ENCODE data around the gene DIP2C. TPM values are rescaled to one million over a fixed set of nuclear protein-coding genes. Genes with fewer than 3 reads are reported as not detected.

DIP2C gene
- total RNA-seq, 1 donor from 2014 or later: 10.1 TPM

GRCh38 chr10:631266-631665 is 58.2 kb downstream of the DIP2C start:
- Histone ChIP-seq H3K4me2 (no peak overlapping the region), H3K27ac (no peak overlapping the region), H3K9me3 (ENCODE audit: low read depth) (no peaks in the 10 kb centered on the region), H3K4me1 (peaks cover 17% of the 10 kb centered on the region), H2AFZ (replicated peaks) (no peak overlapping the region), H3K9ac (no peak overlapping the region), H3K36me3 (no peaks in the 10 kb centered on the region), H3K4me3 (no peak overlapping the region), H4K20me1 (ENCODE audit: low read depth) (peaks cover 60% of the 10 kb centered on the region), H3K27me3 (no peaks in the 10 kb centered on the region), H3F3A (ENCODE audit: low read depth) (peaks cover 3% of the 10 kb centered on the region), H3K79me2 (ENCODE audit: low read depth) (peaks cover 80% of the 10 kb centered on the region)
- H3K4me3 Mint-ChIP-seq: no peak overlapping the region
- TF ChIP-seq EZH2phosphoT487 (IDR thresholded peaks at IDR 0.05) (no peak), EZH2 (IDR thresholded peaks at IDR 0.05) (no peak), CTCF (IDR thresholded peaks at IDR 0.05) (no peak)
- no peak for DNase-seq (ENCODE audit: low spot score)
- H3K36me3 Mint-ChIP-seq: peaks cover 29% of the 10 kb centered on the region
- peaks cover 19% of the 10 kb centered on the region for H3K4me1 Mint-ChIP-seq
- peaks cover 6% of the 10 kb centered on the region for H3K27me3 Mint-ChIP-seq (ENCODE audit: insufficient read depth, low read depth)
- H3K9me3 Mint-ChIP-seq: peaks cover 8% of the 10 kb centered on the region
- no peak overlapping the region for H3K27ac Mint-ChIP-seq

GRCh38 chr10:630581-631073 is 58.8 kb downstream of the DIP2C start:
- no peak for DNase-seq (ENCODE audit: low spot score)
- H3K27ac ChIP-seq: no peak overlapping the region
- Mint-ChIP-seq H3K27me3 (ENCODE audit: insufficient read depth, low read depth) (peaks cover 9% of the 10 kb centered on the region), H3K4me1 (peaks cover 24% of the 10 kb centered on the region), H3K27ac (no peak overlapping the region), H3K4me3 (no peak overlapping the region), H3K36me3 (peaks cover 29% of the 10 kb centered on the region), H3K9me3 (peaks cover 8% of the 10 kb centered on the region)
- H3K79me2 ChIP-seq (ENCODE audit: low read depth): peaks cover 77% of the 10 kb centered on the region
- H3K36me3 ChIP-seq: no peaks in the 10 kb centered on the region
- H3F3A ChIP-seq (ENCODE audit: low read depth): peaks cover 9% of the 10 kb centered on the region
- peaks cover 61% of the 10 kb centered on the region for H4K20me1 ChIP-seq (ENCODE audit: low read depth)
- no peaks in the 10 kb centered on the region for H3K27me3 ChIP-seq
- H2AFZ ChIP-seq (replicated peaks): no peak overlapping the region
- H3K4me3 ChIP-seq: no peak overlapping the region
- H3K9me3 ChIP-seq (ENCODE audit: low read depth): no peaks in the 10 kb centered on the region
- H3K9ac ChIP-seq: no peak overlapping the region
- no peak overlapping the region for H3K4me2 ChIP-seq
- peaks cover 23% of the 10 kb centered on the region for H3K4me1 ChIP-seq
- TF ChIP-seq CTCF (IDR thresholded peaks at IDR 0.05) (no peak), EZH2phosphoT487 (IDR thresholded peaks at IDR 0.05) (no peak), EZH2 (IDR thresholded peaks at IDR 0.05) (no peak)

GRCh38 chr10:629186-629998 is 60.1 kb downstream of the DIP2C start:
- H3K27ac ChIP-seq: no peak overlapping the region
- Mint-ChIP-seq H3K27me3 (ENCODE audit: insufficient read depth, low read depth) (peaks cover 9% of the 10 kb centered on the region), H3K27ac (no peak overlapping the region), H3K4me3 (no peak overlapping the region), H3K4me1 (peaks cover 29% of the 10 kb centered on the region), H3K9me3 (peaks cover 5% of the 10 kb centered on the region), H3K36me3 (peaks cover 25% of the 10 kb centered on the region)
- no peak overlapping the region for H3K9ac ChIP-seq
- H3K4me2 ChIP-seq: no peak overlapping the region
- no peaks in the 10 kb centered on the region for H3K9me3 ChIP-seq (ENCODE audit: low read depth)
- peaks cover 72% of the 10 kb centered on the region for H3K79me2 ChIP-seq (ENCODE audit: low read depth)
- no peak for DNase-seq (ENCODE audit: low spot score)
- no peaks in the 10 kb centered on the region for H3K27me3 ChIP-seq
- H4K20me1 ChIP-seq (ENCODE audit: low read depth): peaks cover 64% of the 10 kb centered on the region
- peaks cover 36% of the 10 kb centered on the region for H3K4me1 ChIP-seq
- no peaks in the 10 kb centered on the region for H3K36me3 ChIP-seq
- no peak overlapping the region for H3K4me3 ChIP-seq
- TF ChIP-seq CTCF (IDR thresholded peaks at IDR 0.05): no peak
- TF ChIP-seq EZH2 (IDR thresholded peaks at IDR 0.05): no peak
- TF ChIP-seq EZH2phosphoT487 (IDR thresholded peaks at IDR 0.05): no peak
- H3F3A ChIP-seq (ENCODE audit: low read depth): peaks cover 12% of the 10 kb centered on the region
- H2AFZ ChIP-seq (replicated peaks): no peak overlapping the region

Data from neural progenitor cell (in vitro differentiated cells).